OCI-LY7 (cell line): ENCODE measurements around the gene PGA5.
"Not testable (repeated sequence)": the region's sequence is repeated elsewhere in the genome, so short reads cannot be mapped to it uniquely, and the experiment has no call there.

Experiments used
- CTCF ChIP-seq: fragments of 200-600 bp; sonication (generic); conservative IDR thresholded peaks from 2 replicates; pipeline ENCODE4 v1.5.1; 2014; ENCODE audit warnings: mild to moderate bottlenecking, antibody characterized with exemption, low read length, moderate library complexity, mixed read lengths
- EZH2phosphoT487 ChIP-seq: fragments of 200-600 bp; sonication (generic); IDR thresholded peaks from 2 replicates; pipeline ENCODE4 v1.6.1; 2018; ENCODE audit warnings: low read depth, borderline replicate concordance, mild to moderate bottlenecking, mixed run types, antibody characterized with exemption, low read length, moderate library complexity, mixed read lengths

DNA sequence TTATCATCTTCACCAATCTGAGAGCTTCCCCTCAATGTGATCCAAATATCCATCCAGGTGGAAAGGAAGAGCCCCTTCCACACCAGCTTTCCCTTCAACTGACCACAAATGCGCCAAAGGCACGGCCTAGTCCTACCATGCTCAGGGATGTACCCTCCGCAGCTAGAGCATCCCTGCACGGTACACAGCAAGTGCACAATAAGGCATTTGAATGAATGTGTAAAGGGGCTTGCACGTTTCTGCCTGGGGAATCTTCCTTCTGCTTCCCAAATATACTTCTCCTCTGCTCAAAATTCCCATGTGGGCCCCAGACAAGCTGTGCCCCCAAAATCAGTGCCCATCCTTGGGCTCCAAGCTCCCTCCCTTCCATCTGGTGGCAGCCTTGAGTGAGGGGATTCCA is 22.0 kb upstream of the PGA5 start:
- TF ChIP-seq CTCF, EZH2phosphoT487: not testable (repeated sequence)
